GM21447 (cell line): Measurements from ENCODE around the gene CYFIP1.

ENCODE experiments used
- ATAC-seq: cut with Tn5 transposase; IDR thresholded peaks from one replicate; pipeline ENCODE4 v1.9.1; 2021; ENCODE audit not compliant: unreplicated experiment

The CYFIP1 gene

DNA sequence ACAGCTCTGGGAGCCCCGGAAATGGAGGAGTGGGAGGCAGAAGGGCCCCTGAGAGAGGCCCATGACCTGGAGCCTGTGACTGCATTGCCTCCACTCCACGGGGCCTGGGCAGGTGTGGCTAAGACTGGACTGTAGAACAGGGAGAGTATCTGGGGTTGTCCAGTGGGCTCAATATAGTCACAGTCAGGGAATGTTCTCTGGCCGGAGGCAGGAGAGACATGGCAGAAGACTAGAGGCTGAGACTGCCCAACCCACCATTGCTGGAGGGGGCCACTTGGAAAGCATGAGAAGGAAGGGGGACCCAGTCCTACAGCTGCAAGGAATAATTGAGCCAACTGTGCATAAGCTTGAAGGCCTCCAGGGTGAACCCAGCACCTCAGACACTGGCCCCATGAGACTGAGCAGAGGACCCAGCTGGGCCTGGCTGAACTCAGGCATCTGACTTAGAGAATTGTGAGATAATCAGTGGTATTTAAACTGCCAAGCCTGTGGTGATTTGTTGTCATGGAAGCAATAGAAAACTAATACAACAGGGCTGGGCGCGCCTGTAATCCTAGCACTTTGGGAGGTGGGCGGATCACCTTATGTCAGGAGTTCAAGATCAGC, 108.6 kb downstream of the CYFIP1 start:
- ATAC-seq = no peak

- ATAC-seq = no peak
Measured at GRCh38 chr15:22870865-22871264, 109.3 kb downstream of the CYFIP1 start.

- ATAC-seq = no peak
Measured at GRCh38 chr15:22869856-22870255, 110.3 kb downstream of the CYFIP1 start.

GRCh38 chr15:22868928-22869327, 111.2 kb downstream of the CYFIP1 start:
- ATAC-seq = no peak

GRCh38 chr15:22868495-22868894, 111.7 kb downstream of the CYFIP1 start:
- ATAC-seq = no peak

- ATAC-seq = no peak
Measured at GRCh38 chr15:22867886-22868285, 112.3 kb downstream of the CYFIP1 start.

- ATAC-seq = no peak
Measured at GRCh38 chr15:22866079-22866478, 114.1 kb downstream of the CYFIP1 start.

DNA sequence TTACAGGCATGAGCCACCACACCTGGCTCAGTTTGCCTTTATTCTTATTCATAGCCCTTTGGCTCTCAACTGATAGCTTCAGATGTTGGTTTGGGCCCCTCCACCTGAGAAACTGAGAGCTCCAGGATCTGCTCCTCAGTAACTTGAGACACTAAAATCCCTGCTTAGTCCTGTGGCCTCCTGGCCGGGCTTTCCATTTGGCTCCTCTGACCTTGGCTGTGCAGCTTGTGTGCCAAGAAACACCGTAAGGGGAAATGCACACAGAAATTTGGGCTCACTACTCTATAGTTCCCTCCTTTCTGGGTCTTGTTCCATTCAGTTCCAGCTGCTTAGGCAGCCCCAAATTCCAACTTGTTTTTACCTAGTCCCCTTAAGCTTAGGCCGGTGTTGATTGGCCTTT, 116.8 kb downstream of the CYFIP1 start:
- no peak for ATAC-seq

GRCh38 chr15:22861161-22861560, 119.0 kb downstream of the CYFIP1 start:
- no peak for ATAC-seq

DNA sequence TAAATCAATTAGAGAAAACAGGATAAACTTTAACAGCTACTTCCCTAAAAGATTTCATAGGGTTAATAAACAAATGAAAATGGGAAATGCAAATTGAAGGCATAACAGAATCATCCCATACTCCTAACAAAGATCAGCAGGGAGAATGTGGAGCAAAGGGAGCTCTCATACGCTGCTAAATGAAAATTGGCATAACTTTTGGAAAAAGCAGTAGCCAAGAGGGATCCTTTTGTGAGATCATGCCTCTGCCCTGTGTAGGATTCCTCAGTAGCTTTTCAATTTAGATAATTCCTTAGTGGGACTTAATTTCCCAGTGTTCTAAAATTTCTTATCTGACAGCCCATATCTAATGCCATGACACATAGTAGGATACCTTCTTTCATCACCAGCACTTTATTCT, 123.5 kb downstream of the CYFIP1 start:
- ATAC-seq = no peak

GRCh38 chr15:22855791-22856190, 124.4 kb downstream of the CYFIP1 start:
- ATAC-seq = no peak

DNA sequence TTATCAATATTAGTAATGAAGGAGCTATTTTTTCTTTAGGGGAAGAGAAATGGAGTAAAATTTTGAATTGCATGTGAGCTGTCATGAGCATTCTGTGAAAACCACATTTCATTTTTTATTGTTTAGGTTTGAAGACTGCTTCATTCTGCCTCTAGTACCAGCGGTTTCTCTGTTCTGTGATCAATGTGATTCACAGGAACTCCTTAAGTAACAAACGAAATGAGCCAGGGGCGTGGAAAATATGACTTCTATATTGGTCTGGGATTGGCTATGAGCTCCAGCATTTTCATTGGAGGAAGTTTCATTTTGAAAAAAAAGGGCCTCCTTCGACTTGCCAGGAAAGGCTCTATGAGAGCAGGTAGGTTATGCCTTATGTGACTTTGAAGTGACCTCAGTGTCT, 128.7 kb downstream of the CYFIP1 start:
- ATAC-seq = no peak

DNA sequence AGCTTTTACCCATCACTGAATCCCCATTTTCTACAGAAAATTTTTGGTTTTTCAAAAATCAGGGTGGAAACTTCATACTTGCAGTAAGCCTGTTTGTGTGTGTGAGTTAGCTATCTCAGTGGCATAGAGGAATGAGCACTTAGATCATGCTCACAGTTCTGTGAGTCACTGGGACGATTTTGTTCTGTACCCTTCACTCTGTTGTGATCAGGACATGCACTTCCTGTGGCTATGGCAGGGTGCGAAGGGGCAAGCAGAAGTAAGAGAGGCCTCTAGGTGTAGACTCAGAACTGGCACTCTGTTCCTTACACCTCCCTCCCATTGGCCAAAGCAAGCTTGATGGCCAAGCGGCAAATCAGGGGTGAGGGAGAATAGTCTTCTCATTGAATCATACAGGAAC, 130.1 kb downstream of the CYFIP1 start:
- ATAC-seq = no peak

GRCh38 chr15:22846073-22846472, 134.1 kb downstream of the CYFIP1 start:
- no peak for ATAC-seq

DNA sequence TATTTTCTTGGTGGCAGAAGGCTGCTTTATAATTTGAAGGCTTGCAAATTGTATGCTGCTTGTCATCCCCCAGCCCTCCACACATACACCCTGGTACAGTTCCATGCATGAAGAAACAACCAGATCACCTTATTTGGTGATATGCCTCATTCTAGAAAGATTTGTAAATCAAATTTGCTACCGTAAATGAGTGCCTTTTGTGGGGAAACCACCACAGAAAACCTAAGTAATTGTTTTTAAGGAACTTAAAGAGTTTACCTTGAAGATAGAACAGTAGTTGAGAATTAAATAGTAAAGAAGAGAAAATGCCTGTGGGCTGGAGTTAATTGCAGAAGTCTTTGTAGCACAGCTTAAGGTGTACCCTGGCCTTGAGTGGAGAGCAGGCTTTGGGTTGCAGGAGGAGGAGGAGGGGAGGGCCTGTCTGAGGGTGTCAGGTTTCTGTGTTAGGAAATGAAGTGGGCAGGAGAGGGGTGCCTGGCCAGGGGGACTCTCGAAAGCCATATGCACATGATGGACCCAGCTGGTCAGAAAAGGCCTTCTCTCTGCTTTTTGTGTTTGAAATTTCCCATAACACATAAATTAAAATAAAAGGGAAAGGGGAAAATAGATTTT, 134.8 kb downstream of the CYFIP1 start:
- no peak for ATAC-seq

DNA sequence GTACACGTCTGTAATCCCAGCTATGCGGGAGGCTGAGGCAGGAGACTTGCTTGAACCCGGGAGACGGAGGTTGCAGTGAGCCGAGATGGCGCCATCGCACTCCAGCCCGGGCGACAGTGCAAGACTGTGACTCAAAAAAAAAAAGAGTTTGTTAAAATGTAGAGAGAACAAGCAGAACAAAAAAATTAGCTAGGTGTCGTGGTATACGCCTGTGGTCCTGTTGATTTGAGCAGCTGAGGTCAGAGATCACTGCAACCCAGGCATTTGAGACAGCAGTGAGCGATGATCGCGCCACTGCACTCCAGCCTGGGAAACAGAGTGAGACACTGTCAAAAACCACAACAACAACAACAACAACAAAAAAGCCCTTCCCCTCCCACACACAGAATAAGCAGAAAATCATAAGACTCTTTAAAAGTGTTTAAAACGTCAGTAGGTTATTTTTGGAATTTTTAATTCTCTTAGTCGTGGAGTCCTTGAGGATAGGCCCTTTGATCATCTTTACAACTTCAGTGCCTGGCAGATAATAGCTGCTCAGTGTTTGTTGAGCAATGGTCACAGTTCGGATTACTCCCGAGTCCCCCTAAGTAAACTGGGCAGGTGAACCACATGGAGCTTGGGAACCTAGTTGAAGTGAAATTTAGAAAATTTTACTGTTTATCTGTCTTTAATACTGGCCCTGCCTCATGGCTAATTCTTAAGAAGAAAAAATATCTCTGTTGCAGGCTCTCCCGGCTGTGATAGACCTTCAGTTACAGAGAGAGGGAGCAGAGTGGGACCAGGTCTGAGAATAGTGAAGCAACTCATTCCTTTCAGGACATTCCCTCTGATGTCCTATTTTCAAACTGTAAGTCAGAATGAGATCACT, 135.5 kb downstream of the CYFIP1 start:
- no peak for ATAC-seq

- no peak for ATAC-seq
Measured at GRCh38 chr15:22839046-22839695, 141.0 kb downstream of the CYFIP1 start.

DNA sequence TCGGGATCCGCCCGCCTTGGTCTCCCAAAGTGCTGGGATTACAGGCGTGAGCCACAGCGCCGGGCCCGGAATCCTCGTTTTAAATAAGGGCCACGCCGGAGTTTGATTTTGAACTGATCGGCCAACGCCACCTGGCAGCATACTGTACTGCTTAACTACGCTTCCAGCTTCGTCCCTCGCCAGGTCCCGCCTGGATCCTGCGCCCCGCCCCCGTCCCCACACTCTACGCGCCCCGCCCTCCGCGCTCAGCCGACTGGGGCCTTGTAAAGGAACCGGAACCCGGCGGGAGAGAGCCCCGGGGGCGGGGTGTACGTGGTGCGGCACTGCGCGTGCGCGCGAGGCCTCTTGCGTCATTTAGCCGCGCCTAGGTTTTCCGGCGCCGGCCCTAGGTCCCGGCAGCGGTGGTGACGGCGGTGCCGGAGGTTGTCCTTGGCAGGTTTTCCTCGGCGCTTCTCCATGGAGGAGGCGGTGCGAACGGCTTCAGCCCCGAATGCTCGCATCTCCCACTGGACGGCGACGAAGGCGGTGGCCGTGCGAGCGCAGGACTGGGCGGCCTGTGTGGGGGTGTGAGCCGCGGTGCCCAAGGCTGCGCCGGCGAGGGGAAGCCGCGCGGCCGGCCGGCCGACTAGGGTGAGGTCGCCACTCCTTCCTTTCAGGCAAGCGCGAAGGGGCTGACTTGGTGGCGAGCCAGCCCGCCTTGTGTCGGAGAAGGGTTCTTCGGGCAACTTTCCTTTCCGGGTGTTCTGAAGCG, 141.7 kb downstream of the CYFIP1 start, which contains the start of gene NIPA2:
Gene NIPA2 (plus strand): TSS at position 375 of the 751 bp plus-strand sequence. CDS start 13,066 bp downstream, outside the sequence.
- peak; percentile 73 for ATAC-seq

- no peak for ATAC-seq
Measured at GRCh38 chr15:22831473-22831872, 148.7 kb downstream of the CYFIP1 start.

- ATAC-seq = no peak
Measured at GRCh38 chr15:22827125-22827524, 153.0 kb downstream of the CYFIP1 start.
